H1 (cell line): ENCODE measurements around the gene AGBL4. TPM values are rescaled to one million over a fixed set of nuclear protein-coding genes. Genes with fewer than 3 reads are reported as not detected.

Experiments used
- CTCF ChIA-PET: fragments of 300-600 bp; sonication (Branson Sonifier 250); formaldehyde crosslinking; loops from one replicate; lab custom pipeline; 2021; ENCODE audit not compliant: partially characterized antibody; lab: Charles Lee
- POLR2A ChIA-PET: fragments of 300-600 bp; sonication (Branson Sonifier 250); formaldehyde crosslinking; loops from one replicate; lab custom pipeline; 2021; ENCODE audit warnings: inconsistent platforms; ENCODE audit not compliant: partially characterized antibody; lab: Charles Lee
- DNase-seq, 2 experiments: peaks; one replicate each; pipeline versions ENCODE4 v3.0.0 to v3.0.0-alpha.2; 2010 to 2022; ENCODE audit warnings: low spot score in 2 of 2, low read depth in 1 of 2, mixed read lengths in 1 of 2
- FAIRE-seq: peaks from 2 replicates; lab custom pipeline; 2011; peaks lifted over from hg19 to GRCh38; lab: Jason Lieb, UNC
- H2AFZ ChIP-seq: 2 replicates; pipeline ENCODE4 v1.8.1; 2012; ENCODE audit warnings: low read length, inconsistent platforms
- H2AK5ac ChIP-seq: 2 replicates; pipeline ENCODE4 v1.6.1; 2013; ENCODE audit warnings: low read depth, low read length
- H2BK120ac ChIP-seq: replicated peaks from 2 replicates; pipeline ENCODE3; 2013; ENCODE audit warnings: low read depth, low read length, inconsistent platforms
- H2BK12ac ChIP-seq: 2 replicates; pipeline ENCODE4 v1.6.1; 2013; ENCODE audit warnings: low read depth, low read length
- H2BK15ac ChIP-seq: 2 replicates; pipeline ENCODE4 v1.6.1; 2013; ENCODE audit warnings: low read length
- H2BK20ac ChIP-seq: 2 replicates; pipeline ENCODE4 v1.6.1; 2013; ENCODE audit warnings: low read length
- H2BK5ac ChIP-seq: 2 replicates; pipeline ENCODE4 v1.6.1; 2013; ENCODE audit warnings: low read depth, low read length
- H3K14ac ChIP-seq: 2 replicates; pipeline ENCODE4 v1.6.1; 2013; ENCODE audit warnings: inconsistent platforms; ENCODE audit not compliant: insufficient read length
- H3K18ac ChIP-seq: 2 replicates; pipeline ENCODE4 v1.6.1; 2013; ENCODE audit warnings: low read length; ENCODE audit errors: extremely low read depth
- H3K23ac ChIP-seq: 2 replicates; pipeline ENCODE4 v1.6.1; 2013; ENCODE audit warnings: inconsistent platforms; ENCODE audit not compliant: insufficient read length
- H3K23me2 ChIP-seq: 2 replicates; pipeline ENCODE4 v1.6.1; 2013; ENCODE audit warnings: low read depth, low read length
- H3K27ac ChIP-seq: 2 replicates; pipeline ENCODE4 v1.6.1; 2011; ENCODE audit warnings: low read depth, low read length, inconsistent platforms
- H3K27me3 ChIP-seq, 4 experiments: replicated peaks in 1 of 4; 1 replicate in 1 of 4; 2 replicates in 3 of 4; pipeline versions ENCODE4 v1.6.1 to v1.8.1; 2011 to 2013; ENCODE audit warnings: low read length in 3 of 4, mild to moderate bottlenecking in 3 of 4, inconsistent platforms in 2 of 4, mixed read lengths in 2 of 4, moderate library complexity in 1 of 4; ENCODE audit not compliant: control insufficient read depth in 3 of 4, insufficient read depth in 3 of 4; ENCODE audit errors: extremely low read depth in 1 of 4
- H3K36me3 ChIP-seq, 4 experiments: 2 replicates each; pipeline versions ENCODE4 v1.6.1 to v1.8.1; 2011 to 2013; ENCODE audit warnings: mild to moderate bottlenecking in 4 of 4, low read length in 3 of 4, moderate library complexity in 2 of 4, control low read depth in 1 of 4, inconsistent platforms in 1 of 4; ENCODE audit not compliant: insufficient read depth in 4 of 4, control insufficient read depth in 2 of 4
- H3K4ac ChIP-seq: replicated peaks from 2 replicates; pipeline ENCODE3; 2013; ENCODE audit warnings: low read length, low read depth, mixed read lengths, inconsistent platforms; ENCODE audit not compliant: insufficient read length
- H3K4me1 ChIP-seq, 4 experiments: replicated peaks in 1 of 4; 1 replicate in 1 of 4; 2 replicates in 3 of 4; pipeline versions ENCODE4 v1.6.1 to v1.8.1; 2011 to 2013; ENCODE audit warnings: low read length in 3 of 4, inconsistent platforms in 2 of 4, mixed read lengths in 1 of 4; ENCODE audit not compliant: insufficient read depth in 4 of 4, control insufficient read depth in 3 of 4
- H3K4me2 ChIP-seq, 2 experiments: 2 replicates each; pipeline versions ENCODE4 v1.6.1 to v1.8.1; 2011 to 2013; ENCODE audit warnings: low read depth in 2 of 2, low read length in 2 of 2, control low read depth in 1 of 2, inconsistent platforms in 1 of 2, mild to moderate bottlenecking in 1 of 2; ENCODE audit not compliant: insufficient read depth in 1 of 2
- H3K4me3 ChIP-seq, 4 experiments: fragments of 200-600, 300-600 bp in 1 of 4; sonication (generic), shearing (Covaris generic), sonication (Bioruptor Twin) in 1 of 4; 2 replicates each; pipeline versions ENCODE4 v1.5.1 to v1.8.1; 2011 to 2016; ENCODE audit warnings: low read length in 4 of 4, low read depth in 3 of 4, control low read depth in 2 of 4, inconsistent platforms in 2 of 4, mild to moderate bottlenecking in 2 of 4, mixed read lengths in 1 of 4, moderate library complexity in 1 of 4; ENCODE audit not compliant: insufficient read depth in 2 of 4; ENCODE audit errors: extremely low read depth in 1 of 4
- H3K56ac ChIP-seq: replicated peaks from 2 replicates; pipeline ENCODE3; 2013; ENCODE audit warnings: low read depth, mild to moderate bottlenecking, mixed read lengths, low read length, inconsistent platforms; ENCODE audit not compliant: insufficient read length
- H3K79me1 ChIP-seq: 2 replicates; pipeline ENCODE4 v1.6.1; 2013; ENCODE audit warnings: low read depth, low read length, control low read depth
- H3K79me2 ChIP-seq, 2 experiments: 2 replicates each; pipeline versions ENCODE4 v1.6.1 to v1.8.1; 2012 to 2013; ENCODE audit warnings: low read length in 2 of 2, mild to moderate bottlenecking in 2 of 2, inconsistent platforms in 1 of 2; ENCODE audit not compliant: insufficient read depth in 2 of 2, control insufficient read depth in 1 of 2
- H3K9ac ChIP-seq, 4 experiments: replicated peaks in 1 of 4; 1 replicate in 1 of 4; 2 replicates in 3 of 4; pipeline versions ENCODE4 v1.6.1 to v1.8.1; 2011 to 2013; ENCODE audit warnings: low read depth in 3 of 4, low read length in 3 of 4, control low read depth in 2 of 4, mild to moderate bottlenecking in 2 of 4, moderate library complexity in 2 of 4, inconsistent platforms in 1 of 4; ENCODE audit errors: extremely low read depth in 1 of 4
- H3K9me3 ChIP-seq, 2 experiments: 2 replicates each; pipeline versions ENCODE4 v1.6.1 to v1.8.1; 2012 to 2013; ENCODE audit warnings: mild to moderate bottlenecking in 2 of 2, moderate library complexity in 2 of 2, control low read depth in 1 of 2, inconsistent platforms in 1 of 2, low read depth in 1 of 2, low read length in 1 of 2, mixed read lengths in 1 of 2; ENCODE audit not compliant: insufficient read depth in 2 of 2
- H4K20me1 ChIP-seq, 2 experiments: replicated peaks in 1 of 2; 2 replicates each; pipeline versions ENCODE3 to v1.8.1; 2011 to 2013; ENCODE audit warnings: inconsistent platforms in 2 of 2, low read length in 2 of 2, mild to moderate bottlenecking in 1 of 2; ENCODE audit not compliant: insufficient read depth in 2 of 2, control insufficient read depth in 1 of 2
- H4K5ac ChIP-seq: 2 replicates; pipeline ENCODE4 v1.6.1; 2013; ENCODE audit warnings: low read length, low read depth, mixed read lengths, inconsistent platforms; ENCODE audit not compliant: insufficient read length
- H4K8ac ChIP-seq: 2 replicates; pipeline ENCODE4 v1.8.0; 2013; ENCODE audit warnings: mild to moderate bottlenecking, moderate library complexity, low read length, inconsistent platforms; ENCODE audit not compliant: insufficient read depth; ENCODE audit errors: extremely low read depth
- H4K91ac ChIP-seq: replicated peaks from 2 replicates; pipeline ENCODE3; 2013; ENCODE audit warnings: low read length, mixed read lengths, inconsistent platforms; ENCODE audit not compliant: insufficient read length
- GABPA ChIP-seq: IDR thresholded peaks from 2 replicates; pipeline ENCODE4 v1.6.1; 2011; ENCODE audit warnings: mild to moderate bottlenecking, low read length, moderate library complexity, borderline replicate concordance; ENCODE audit not compliant: insufficient read depth
- KDM4A ChIP-seq: IDR thresholded peaks from one replicate; pipeline ENCODE4 v1.7.1; 2012; ENCODE audit warnings: low read depth, mild to moderate bottlenecking, moderate library complexity, low read length, inconsistent platforms; ENCODE audit not compliant: severe bottlenecking
- RBBP5 ChIP-seq: IDR thresholded peaks from 2 replicates; pipeline ENCODE4 v1.7.1; 2012; ENCODE audit warnings: low read depth, mild to moderate bottlenecking, inconsistent platforms, low read length, moderate library complexity, borderline replicate concordance
- SAP30 ChIP-seq: fragments of 300-600 bp; sonication (generic); IDR thresholded peaks from 2 replicates; pipeline ENCODE4 v1.7.1; 2012; ENCODE audit warnings: low read length, moderate library complexity, mild to moderate bottlenecking, inconsistent platforms; ENCODE audit not compliant: insufficient read depth, insufficient replicate concordance
- WGBS, 2 experiments: shearing (Covaris generic) in 1 of 2; methylation state at CpG; one replicate each; pipeline versions ENCODE4 v1.1.6 to v1.1.7; 2013 to 2015; ENCODE audit warnings: low lambda C conversion rate in 2 of 2, mixed read lengths in 2 of 2, inconsistent platforms in 1 of 2, low coverage in 1 of 2, missing lambda C conversion rate in 1 of 2; ENCODE audit not compliant: insufficient replicate concordance in 2 of 2, insufficient coverage in 1 of 2, insufficient read length in 1 of 2; ENCODE audit errors: extremely low coverage in 1 of 2, missing lambda C conversion rate in 1 of 2; 5-methylcytosine and 5-hydroxymethylcytosine counted together
- polyA plus RNA-seq, 7 experiments: library from polyadenylated mRNA; depleted of rRNA in 3 of 7; stranded (reverse) in 5 of 7; unstranded in 2 of 7; fragments of >200 nt in 5 of 7; fragments of 200-250 nt in 2 of 7; gene quantifications; 1 replicate in 5 of 7; 2 replicates in 1 of 7; 4 replicates in 1 of 7; pipeline versions ENCODE4 v1.2.1 to v1.2.3, GENCODE V29; 2011 to 2013; ENCODE audit warnings: missing spikeins in 2 of 7, mixed read lengths in 2 of 7
- total RNA-seq: library from RNA; stranded (reverse); fragmentation: NEBNext Ultra II Directional; extraction: Animal tissue kit (Norgen Biotek cat#: 25700); gene quantifications from 2 replicates; pipeline ENCODE4 v1.2.1, GENCODE V29; 2021

The AGBL4 gene
- total and polyA plus RNA-seq, 2 of the 8 experiments (the other 6 are each of a cell fraction or from before 2014, with no cell fraction given): 0.41 to 0.45 TPM

DNA sequence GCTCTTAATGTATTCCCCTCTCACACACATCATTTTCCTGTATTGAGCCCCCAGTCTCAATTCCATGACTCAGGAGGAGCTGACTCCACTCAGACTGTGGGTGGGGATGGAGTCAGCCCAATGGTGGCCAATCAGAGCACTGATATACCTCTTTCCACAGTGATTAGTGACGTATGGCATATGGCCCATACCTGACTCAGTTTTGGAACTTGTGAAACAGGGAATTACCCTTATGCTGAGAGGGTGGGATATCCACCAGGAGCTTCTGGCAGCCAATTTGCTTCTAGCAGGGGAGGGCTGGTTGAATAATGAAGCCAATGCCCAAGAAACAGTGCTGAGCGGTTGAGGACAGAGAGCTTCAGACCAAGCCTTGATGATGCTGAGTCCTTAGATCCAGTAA, 1465.4 kb downstream of the AGBL4 start:
- Histone ChIP-seq H2BK12ac (no peak overlapping the region), H3K27me3 (no peaks in the 10 kb centered on the region), H2BK120ac (no peak overlapping the region), H3K4ac (no peak overlapping the region), H3K4me2 (no peak overlapping the region), H3K9ac (no peak overlapping the region), H3K79me2 (no peaks in the 10 kb centered on the region), H3K23ac (no peak overlapping the region), H3K18ac (no peak overlapping the region)
- FAIRE-seq: no peak
- POLR2A ChIA-PET: no interaction called here
- no peak for TF ChIP-seq RBBP5
- TF ChIP-seq GABPA: no peak
- no peak for TF ChIP-seq SAP30
- no peak for TF ChIP-seq KDM4A
- TF ChIP-seq, all 59 proteins: peak for 0
- no peak for DNase-seq
- Histone ChIP-seq H4K20me1 (no peaks in the 10 kb centered on the region), H3K14ac (no peak overlapping the region), H3K4me3 (no peak overlapping the region), H3K79me1 (no peaks in the 10 kb centered on the region), H4K91ac (no peak overlapping the region), H2BK5ac (no peak overlapping the region), H3K36me3 (no peaks in the 10 kb centered on the region), H3K4me1 (no peaks in the 10 kb centered on the region), H2BK15ac (no peak overlapping the region), H3K56ac (no peak overlapping the region), H3K9me3 (no peaks in the 10 kb centered on the region), H2AK5ac (no peak overlapping the region), H3K27ac (no peak overlapping the region), H2AFZ (no peak overlapping the region), H4K8ac (no peak overlapping the region), H3K23me2 (no peaks in the 10 kb centered on the region), H4K5ac (no peak overlapping the region), H2BK20ac (no peak overlapping the region)
- CTCF ChIA-PET: interaction anchor here (0.7 to 2.3 kb wide), 8 partner anchors 10 to 138 kb away, joined by 3 to 13 read pairs (median 4); no protein-coding TSS in a partner anchor
- 94% methylated on average over 2 of the region's 2 CpGs; no CpG with 5 or more reads in 1 of the 2 experiments for WGBS, 2 experiments
